HG02571 (cell line): Measurements from ENCODE around the gene DOCK3.
"Not testable (repeated sequence)": the region's sequence is repeated elsewhere in the genome, so short reads cannot be mapped to it uniquely, and the experiment has no call there.

Source experiments
- ATAC-seq: cut with Tn5 transposase; IDR thresholded peaks from one replicate; pipeline ENCODE4 v1.9.1; 2021; ENCODE audit warnings: mild to moderate bottlenecking, moderate library complexity; ENCODE audit not compliant: unreplicated experiment

The DOCK3 gene

DNA sequence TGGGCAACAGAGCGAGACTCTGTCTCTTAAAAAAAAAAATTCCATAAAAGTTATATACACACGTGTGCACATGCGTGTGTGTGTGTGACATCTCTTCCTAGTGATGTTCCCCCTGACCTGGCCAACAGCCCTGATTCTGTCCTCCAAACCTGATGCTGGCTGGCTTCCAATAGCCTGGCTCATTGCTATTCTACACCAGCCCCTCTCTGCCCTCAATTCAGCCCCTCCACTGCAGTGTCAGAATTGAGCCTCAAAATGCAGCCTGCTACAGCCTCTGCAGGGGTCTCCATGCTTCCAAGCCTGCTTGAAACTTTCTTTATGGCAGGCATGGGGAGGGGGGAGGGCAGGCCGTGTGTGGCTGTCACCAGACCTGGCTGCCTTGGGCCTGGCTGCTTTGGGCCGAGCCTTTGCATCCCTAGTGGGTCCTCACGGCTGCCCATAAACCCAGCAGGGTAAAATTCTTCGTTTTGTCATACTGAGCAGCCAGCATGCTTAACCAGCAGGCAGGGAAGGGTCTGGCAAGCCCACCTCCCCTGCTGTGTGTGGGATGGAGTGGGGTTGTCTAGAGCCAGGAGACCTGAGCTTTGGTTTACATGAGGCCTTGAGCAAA lies 22.7 kb upstream of the DOCK3 start:
- no peak for ATAC-seq

DNA sequence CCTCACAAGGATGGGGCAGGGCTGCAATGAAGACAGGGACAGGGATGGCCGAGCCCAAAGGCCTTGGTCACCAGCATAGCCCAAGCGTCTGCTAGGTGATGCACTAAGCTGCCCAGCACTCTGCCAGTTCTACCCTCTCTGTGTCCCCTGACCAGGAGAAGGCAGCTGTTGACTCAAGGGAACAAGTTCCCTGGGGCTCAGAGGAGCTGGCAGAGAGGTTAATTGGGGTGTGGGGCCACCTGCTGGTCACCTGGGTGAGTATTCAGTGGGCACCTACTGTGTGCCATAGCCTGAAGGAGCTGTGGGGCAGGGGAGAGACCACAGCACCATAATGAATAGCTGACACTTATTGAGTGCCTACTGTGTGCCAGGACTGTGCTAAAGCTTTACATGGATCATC lies 22.0 kb upstream of the DOCK3 start:
- no peak for ATAC-seq

DNA sequence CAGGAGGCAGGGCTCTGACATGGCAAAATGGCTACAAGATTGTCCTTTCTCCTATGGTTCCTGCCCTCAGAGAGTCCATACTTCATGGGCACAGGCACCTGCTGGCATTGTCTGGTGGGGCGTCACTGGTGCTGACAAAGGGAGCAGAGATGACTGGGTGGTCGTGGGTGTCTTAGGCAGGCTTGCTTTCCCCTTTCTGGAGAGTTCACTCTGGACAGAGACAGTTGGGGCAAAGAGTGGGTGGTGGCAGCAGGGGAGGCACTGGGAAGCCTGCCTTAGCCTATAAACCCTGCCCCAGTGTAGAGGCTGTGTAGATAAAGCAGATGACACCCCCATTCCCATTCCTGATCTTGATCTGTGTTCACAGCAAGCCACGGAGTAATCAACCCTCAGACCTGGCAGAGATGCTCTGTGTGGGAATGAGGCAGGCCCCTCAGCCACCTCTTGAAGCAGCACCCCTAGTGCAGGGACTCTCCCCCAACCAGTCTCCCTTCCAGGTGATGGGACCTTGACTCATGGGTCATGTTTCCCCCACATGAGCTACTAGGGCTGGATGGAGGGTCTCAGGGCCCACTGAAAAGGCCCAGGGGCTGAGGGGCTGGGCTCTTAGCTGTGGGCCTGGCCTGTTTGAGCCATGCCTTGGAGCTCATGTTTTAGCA lies 20.7 kb upstream of the DOCK3 start:
- no peak for ATAC-seq

DNA sequence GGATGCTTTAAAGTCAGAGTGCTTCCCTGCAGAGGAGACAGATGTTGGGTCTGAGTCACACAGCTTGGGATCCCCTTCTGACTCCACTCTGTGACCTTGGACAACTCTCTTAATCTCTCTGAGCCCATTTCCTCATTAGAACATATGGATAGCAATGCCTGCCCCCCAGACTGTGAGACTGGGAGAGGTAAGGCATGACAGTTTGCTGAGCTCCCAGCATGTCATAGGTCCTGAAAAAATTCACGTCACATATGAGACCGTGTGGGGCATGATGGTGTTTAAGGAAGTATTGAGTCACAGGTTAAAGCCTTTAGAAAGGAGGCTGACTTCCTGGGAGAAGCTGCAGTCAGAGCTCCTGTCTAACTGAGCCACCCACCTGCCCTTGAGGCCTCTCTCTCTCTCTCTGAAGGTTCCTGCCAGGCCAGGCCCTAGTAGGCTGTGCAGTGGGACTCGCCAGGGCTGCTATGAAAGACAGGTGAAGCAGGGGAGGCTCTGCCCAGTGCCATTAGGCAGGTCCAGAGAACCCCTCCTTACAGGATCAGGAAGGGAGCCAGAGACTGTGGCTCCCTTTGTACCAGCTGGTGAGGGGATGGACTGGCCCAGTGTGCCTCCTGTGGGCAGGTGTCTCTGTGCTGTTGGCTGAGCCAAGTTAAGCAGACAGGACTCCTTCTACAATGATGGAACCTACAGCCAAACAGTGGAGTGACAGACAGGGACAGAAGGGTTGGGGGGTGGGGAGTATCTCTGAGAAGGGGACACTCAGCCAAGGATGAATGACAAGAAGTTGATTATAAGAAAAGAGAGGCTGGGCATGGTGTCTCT lies 19.5 kb upstream of the DOCK3 start:
- ATAC-seq, result no peak

DNA sequence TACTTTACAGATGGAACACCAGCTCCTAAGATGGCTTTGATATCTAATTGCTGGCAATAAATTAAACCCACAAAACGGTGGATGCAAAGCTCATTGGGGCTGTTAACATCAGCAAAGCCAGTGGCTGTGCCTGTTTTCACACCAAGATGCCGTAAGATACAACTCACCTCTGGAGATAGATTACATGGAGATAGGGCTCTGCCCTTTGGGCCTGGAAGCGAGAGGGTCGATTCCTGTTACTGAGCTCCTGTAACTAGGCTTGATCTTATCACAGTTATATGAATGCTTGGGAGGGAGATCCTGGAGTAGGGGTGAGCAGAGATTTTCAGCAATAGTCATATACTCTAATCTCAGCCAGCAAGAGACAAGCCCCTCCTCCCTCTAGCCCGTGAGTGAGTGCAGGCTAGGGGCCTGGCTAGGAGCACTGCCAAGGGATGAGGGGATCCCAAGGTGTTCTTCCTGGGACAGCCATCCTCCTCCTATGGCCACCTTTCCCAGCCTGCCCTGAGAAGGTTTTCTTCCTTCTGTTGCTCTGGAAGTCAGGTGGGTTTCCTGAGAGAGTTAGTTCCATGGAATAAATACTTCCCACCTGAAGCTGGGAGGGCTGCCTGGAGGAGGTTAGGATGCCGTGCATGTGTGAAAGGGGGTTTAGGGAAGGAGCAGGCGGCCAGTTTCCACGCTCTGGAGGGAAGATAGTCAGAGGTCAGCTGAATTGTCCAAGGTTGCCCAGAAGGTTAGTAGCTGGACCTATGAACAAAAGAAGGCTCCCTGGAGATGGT lies 18.1 kb upstream of the DOCK3 start:
- ATAC-seq, result no peak

DNA sequence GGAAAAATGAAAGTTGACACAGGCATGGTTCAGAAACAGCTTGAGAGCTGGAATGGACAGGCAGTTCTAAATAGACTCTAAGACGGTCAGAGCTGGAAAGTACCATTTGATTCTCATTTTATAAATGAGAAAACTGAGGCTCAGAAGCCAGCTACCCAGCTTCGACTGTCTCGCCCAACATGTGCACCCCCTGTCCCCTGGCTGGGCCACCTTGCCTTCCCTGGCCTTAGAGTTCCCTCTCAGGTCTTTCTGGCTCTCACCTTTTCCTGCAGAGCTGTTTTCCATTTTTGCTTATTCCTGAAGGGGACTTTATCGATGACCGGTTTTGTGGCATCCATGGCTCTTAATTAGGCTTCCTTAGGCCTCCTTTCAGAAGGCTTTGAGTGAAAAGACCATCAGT lies 17.3 kb upstream of the DOCK3 start:
- ATAC-seq, result no peak

DNA sequence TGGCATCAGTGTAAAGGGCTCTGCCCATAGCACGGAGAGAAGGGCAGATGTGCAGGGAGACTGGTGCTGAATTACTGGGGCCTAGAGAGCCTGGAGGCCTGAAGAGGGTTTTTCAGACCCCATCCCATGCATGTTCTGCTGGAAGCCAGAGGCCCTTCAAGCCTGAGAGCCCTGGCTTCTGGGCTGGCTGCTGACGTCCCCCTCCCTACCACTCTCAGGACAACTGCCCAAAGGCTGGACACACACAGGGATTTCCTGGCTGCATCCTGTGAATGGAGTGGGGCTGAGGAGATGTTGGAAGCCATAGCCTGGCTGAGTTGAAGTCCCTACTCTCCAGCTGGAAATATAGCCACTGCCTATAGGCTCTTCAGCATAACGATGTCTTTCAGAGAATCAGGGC lies 16.9 kb upstream of the DOCK3 start:
- no peak for ATAC-seq

DNA sequence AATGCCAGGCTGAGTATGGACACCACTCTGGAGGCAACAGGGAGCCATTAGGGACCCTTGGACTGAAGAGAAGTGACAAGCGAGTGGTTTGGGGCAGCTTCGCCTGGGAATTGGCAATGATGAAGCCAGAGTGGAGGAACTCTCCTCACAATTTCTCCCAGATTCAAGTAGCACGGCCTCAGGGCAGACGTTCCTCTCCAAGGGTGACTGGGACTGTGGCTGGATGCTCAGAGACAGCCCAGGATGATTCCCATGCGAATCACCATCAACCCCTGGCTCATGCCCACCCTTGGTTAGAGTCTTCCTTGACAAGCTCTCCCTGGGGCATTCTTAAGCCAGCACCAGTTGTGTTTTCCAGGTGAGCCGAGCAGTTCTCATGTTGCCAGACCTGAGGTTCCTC lies 16.3 kb upstream of the DOCK3 start:
- no peak for ATAC-seq

DNA sequence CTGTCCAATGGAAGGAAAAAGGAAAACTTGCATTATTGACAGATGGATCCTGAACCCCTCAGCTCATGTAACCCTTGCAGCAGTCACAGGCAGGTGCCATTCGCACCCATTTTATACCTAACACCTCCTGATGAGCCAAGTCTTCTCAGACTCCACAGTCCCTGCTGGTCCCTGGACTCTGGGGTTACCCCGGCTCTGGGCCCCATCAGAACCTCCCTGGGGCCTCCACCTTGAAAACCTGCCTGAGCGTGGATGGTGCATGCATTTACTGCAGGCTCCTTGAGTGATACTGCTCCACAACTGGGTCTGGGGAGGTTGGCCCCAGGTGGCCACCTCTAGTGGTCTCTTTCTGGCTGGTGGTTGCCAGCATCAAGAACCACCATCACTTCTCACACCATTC lies 15.9 kb upstream of the DOCK3 start:
- no peak for ATAC-seq

DNA sequence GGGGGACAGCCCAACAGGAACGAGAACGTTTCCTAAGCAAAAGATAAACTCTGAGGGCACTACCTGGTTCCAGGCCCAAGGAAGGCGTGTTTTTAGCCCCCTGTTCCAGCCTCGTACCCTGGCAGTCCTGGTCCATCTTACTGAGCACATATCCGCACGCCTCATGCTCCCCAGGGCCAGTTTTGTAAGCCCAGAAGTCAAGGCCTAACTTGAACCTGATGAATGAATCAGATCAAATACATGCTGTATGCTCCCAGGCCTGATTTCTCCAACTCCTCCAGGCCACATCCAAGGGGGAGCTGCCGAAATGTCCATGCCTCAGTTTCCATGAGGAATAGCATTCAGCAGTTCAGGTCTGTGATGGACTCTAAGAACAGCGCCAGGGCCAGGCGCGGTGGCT lies 14.3 kb upstream of the DOCK3 start:
- ATAC-seq, result no peak

DNA sequence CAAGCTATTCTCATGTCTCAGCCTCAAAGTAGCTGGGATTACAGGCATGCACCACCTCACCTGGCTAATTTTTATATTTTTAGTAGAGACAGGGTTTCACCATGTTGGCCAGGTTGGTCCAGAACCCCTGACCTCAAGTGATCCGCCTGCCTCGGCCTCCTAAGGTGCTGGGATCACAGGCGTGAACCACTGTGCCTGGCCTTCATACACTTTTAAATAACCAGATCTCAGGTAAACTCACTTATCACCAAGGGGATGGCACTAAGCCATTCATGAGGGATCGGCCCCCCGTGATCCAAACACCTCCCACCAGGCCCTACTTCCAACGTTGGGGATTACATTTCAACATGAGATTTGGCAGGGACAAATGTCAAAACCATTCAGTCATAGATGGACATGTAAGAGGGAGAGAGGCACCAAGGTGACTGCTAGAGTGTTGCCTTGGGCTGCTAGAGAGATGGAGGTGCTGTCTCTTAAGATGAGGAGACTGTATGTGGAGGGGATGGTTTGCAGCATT lies 13.3 kb upstream of the DOCK3 start:
- no peak for ATAC-seq

DNA sequence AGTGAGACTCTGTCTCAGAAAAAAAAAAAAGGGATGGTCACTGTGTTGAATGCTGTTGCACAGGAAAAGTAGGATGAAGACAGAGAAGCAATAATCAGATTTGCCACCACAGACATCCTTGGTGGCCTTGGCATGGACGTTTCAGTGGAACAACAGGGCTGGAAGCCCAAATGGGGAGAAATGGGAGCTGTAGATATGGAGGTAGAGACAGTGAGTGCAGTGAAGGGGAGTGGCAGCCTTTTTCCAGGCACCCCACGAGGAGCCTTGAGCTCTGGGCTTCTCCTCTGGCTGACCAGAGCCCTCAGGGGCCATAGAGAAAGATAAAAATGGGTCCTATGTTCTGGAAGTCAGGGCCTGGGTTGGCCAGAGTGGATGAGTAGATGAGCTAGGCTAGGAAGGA lies 12.3 kb upstream of the DOCK3 start:
- no peak for ATAC-seq

DNA sequence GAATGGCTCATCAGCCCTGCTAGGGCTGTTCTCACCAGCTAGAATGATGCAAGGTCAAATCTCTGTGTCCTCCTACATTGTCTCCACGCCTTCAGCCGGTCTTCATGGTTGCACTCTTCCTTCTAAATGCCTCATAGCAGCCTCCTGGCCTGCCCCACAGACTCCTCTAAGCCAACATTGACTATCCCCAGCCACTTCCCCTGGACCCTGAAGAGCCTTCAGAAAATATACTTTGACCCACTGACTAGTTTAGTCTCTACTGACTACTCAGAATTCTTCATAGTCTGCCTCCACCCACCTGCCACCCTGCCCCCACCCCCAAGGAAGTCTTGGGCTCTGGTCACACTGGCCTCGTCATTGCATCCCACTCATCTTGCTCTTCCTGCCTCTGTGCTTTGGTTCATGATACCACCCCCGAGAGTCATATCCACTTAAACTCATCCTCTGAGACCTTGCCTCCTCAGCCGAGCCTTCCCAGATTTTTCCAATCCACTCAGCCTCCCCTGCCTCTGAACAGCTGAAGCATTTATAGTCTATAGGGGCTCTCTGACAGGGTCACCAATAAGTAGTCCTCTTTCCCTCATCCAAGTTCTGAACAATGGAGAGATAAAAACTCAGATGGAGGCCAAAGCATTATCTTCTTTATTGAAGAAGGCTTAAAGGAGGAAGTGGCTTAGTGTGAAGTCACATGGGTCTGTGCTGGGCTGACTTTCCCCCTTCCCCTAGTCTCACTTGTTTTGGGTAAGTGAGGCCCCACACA lies 9.5 kb upstream of the DOCK3 start:
- no peak for ATAC-seq

DNA sequence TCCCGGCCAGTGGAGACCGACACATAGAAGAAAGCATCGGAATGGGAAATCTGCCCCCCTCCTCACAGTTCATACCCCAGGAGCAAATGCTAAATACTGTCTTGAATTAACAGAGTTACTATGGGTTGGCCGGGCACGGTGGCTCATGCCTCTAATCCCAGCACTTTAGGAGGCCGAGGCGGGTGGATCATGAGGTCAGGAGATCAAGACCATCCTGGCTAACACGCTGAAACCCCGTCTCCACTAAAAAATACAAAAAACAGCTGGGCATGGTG lies 8.9 kb upstream of the DOCK3 start:
- not testable (repeated sequence) for ATAC-seq

DNA sequence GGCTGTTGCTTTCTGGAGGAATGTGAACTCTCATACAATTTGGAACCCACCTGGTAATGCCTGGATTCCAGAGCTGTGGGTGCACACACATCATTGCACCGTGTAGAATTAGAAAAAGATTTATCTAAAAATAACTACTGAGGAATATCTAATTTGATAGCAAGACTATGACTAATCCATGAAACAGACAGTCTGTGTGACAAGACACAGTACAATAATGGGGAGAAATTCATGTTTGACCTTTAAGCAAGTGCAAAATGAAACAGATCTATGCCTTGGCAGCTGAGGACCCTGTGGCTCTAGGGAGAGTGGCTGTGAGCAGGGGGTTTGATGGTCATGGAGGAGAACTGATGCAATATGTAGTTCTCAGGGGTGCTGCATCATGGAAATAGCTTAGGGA lies 7.9 kb upstream of the DOCK3 start:
- ATAC-seq, result no peak

DNA sequence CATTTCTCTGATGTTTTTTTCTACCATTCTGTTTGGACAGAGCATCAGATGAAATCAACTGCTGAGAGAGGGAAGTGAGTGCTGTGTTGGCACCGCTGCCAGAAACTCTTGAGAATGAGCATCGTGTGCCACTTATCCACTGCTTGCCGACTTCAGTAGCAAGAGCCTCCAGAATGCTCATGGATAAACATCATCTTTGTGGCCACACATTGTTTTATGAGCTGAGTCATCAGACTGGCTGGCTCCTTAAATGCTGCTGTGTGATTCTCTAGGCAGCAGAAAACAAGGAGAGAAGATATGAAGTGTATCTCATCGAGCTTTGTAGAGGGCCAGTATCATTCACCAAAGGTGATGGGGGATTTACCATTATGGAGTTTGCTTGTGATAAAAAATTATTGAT lies 3.4 kb upstream of the DOCK3 start:
- ATAC-seq, result no peak

DNA sequence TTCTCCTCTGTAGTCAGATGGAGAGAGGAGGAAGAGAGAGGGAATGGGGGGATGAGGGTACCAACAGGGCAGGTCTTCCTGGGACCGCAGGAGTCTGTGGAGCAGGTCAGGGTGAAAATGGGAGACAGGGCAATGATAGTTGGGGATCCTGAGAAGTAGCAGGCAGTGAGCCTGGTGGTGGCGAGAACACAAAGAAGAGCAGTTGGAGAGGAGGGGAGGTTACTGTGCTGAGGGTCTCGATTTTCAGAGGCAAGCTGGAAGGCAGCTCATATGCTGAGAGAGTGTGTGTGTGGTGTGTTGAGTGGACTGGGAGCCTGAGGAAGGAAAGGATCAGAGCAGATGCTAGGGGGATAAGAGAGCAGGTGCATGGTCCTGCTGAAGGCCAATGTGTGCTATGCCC lies 2.1 kb upstream of the DOCK3 start:
- no peak for ATAC-seq

DNA sequence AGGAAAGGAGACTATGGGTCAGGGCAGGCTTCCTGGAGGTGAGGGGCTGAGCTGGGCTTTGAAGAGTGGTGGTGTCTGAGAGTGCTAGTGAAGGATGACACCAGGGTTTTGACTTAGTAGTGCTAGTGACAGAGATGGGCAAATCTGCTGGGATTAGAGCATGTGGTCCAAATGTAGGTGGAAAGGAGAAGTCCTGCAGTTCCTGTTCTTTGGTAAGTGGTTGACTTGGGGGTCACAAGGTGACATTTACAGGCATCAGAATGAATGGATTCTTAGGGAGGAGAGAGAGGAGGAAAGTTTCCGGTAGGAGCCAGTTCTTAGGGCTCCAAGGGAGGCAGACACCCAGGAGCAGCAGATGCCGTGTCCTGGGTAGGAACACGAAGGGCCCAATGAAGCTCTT lies 796 bp upstream of the DOCK3 start:
- ATAC-seq, result no peak

DNA sequence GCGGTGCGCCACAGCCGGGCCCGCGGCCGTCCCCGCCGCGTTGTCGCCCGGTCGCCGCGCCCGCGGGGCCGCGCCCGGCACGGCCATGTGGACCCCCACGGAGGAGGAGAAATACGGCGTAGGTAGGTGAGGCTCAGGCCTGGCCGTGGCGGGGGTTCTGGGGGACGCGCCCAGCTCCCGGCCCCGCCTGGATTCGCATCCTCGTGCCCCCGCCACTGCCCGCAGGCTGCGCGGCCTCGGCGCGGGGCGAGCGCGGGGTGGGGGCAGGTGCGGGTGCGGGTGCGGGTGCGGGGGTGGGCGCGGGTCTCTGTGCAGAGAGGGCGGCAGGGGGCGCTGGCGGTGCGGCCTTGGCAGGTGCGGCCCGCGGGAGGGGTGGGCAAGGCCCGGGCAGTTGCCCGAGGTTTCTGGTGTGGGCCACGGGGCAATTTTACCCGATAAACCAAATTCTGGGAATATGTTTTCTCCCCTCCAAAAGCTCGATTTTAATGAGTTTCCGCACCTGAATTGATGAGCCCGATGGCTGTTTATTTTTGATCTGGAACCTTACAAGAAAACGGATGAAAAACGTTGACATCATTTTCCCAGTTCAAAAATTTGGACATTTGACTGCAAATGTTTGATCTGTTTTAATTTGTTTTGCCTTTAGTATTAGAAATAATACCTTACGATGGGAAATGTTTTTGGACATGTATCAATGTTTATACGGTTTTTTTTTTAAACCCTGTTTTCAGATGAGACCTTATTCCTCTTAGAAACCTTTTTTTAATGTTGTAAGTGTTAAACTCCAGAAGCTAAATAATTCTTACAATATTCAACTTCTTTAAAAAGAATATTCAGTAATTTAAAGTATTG lies 678 bp downstream of the DOCK3 start:
- no peak for ATAC-seq
